Pons (tissue), 1 donor: ENCODE results near the gene LY6G5C.

Source experiments
- DNase-seq: peaks from one replicate; pipeline ENCODE4 v3.0.0-alpha.2; 2016; ENCODE audit warnings: low spot score

The LY6G5C gene

DNA sequence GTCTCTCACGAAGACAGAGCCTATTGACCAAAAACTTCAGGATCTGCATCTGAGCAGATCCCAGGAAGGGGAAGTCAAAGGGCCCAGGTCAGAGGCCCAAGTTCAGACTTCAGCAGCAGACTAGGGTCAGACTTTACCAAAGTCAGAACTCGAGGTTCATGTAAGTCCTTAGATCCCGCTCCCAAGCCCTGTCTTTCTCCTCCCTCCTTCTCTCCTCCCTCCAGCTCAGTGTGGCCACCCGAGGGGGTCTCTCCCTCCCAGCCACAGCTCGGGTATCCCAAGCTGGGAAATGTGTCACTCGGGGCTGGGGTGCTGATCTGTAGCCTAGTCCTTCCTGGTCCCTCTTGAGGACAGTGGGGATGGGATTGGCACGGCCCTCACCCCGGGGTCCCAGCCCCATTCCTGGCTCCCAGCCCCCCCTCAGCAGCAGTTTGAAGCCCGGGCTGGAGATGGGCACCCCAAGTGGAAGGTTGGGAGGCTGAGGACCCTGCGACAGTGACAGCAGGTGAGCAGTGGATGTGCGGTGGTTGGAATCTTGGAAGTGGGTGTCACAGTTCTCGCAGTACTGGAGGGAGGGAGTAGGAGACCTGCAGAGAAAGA lies 18.6 kb downstream of the LY6G5C start:
- DNase-seq: no peak

DNA sequence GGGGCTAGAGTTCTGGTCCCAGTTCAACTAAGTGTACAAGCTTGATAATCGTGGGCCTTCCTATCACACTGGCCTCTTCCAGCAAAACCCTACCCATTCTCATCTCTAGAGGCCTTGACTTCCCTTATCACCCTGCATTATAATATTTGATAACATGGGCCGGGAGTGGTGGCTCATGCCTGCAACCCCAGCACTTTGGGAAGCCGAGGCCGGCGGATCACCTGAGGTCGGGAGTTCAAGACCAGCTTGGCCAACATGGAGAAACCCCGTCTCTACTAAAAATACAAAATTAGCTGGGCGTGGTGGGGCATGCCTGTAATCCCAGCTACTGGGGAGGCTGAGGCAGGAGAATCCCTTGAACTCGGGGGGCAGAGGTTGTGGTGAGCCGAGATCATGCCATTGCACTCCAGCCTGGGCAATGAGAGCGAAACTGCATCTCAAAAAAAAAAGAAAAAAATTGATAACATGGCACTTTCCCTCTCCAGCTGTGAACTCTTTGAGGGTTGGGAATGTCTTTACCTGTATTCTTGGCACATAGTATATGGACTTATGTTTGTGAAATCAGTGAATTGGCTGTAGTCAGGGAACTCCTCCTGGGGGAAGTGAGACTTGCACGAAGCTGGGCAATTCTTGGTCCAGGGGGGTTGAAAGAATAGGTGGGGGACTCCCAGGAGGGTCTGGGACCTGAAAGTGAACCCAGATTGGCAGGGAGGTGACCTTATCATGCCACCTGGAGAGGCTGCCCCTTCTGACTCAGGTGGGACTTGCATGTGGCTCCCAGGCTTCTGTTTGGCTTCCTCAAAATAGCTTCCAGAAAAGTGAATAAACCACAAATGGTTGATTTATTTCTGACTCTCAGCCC lies 19.4 kb downstream of the LY6G5C start:
- no peak for DNase-seq

DNA sequence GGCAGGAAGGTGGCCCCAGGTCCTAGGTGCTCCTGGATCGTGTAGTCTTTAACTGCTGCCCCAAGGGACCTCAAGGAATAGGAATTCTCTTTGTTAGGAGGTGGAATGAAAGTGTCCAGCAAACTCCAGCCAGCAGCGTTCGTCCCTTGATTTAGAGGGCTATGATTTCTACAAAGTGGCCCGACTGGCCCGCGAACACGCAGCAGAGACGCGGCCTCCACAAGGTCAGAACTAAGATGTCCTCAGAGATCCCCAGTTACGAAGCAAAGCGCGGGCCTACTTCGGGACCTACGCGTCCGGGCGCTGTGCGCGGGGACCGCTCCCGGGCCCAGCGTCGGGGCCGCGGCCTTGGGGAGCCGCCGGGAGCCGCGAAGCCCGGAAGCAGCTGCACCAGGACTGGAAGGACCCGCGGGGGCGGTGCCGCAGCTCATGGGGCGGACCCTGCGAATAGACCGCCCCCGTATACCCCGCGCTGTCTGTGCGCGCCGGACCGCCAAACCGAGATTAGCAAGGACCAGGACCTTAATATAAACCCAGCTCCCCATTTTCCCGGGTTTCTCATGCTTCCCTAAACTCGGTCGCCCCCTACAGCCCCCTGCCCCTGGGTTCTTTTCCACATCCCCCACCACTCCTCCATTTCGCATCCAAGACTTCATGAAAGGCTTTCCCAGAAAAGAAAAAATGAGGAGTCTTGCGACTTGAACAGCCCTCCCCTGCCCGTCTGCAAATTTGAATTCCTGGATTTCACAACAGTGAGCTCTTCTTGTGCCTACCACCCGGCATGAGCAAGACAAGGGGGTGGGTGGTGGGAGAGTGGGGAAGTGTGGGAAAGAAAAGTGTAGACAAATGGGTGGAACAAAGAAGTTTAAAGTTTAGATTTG lies 20.2 kb downstream of the LY6G5C start, which contains the start of gene C6orf47:
TSS of gene C6orf47 (minus strand) at position 398 of the 881 bp plus-strand sequence. CDS start 831 bp downstream, outside the sequence.
- DNase-seq: peak; percentile 66

DNA sequence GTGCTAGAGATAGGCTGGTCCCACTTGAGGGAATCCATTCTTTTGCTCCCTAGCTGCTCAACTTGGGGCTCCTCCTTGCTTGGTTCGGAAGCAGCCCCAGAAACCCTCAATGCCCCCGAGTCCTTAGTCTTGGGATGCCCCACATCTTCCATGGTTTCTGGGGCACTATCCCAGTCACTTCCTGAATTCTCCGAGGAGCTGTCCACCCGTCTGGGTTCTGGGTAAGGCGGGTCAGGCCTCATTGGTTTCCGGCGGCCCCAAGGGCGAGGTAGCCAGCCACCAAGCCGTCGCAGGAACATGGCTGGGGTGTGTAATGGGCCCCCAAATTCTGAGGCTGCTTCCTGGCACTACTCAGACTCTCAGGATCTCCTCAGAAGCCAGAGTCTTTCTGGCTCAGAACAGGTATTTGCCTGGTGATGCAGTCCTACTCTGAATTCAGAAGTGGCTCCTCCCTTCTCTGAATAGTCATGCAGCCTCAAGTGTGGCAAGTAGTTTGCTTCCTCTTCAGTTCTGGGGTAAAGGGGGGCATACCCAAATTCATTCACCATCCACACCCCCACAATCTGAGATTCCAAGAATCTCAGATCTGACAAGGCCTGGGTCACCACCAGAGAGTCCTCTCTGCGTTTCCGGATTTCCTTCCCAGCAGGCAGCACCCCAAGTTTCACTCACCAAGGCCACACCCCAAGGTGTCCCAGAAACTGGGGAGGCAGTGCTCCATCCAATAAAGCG lies 21.1 kb downstream of the LY6G5C start:
- DNase-seq: peak; percentile 22

DNA sequence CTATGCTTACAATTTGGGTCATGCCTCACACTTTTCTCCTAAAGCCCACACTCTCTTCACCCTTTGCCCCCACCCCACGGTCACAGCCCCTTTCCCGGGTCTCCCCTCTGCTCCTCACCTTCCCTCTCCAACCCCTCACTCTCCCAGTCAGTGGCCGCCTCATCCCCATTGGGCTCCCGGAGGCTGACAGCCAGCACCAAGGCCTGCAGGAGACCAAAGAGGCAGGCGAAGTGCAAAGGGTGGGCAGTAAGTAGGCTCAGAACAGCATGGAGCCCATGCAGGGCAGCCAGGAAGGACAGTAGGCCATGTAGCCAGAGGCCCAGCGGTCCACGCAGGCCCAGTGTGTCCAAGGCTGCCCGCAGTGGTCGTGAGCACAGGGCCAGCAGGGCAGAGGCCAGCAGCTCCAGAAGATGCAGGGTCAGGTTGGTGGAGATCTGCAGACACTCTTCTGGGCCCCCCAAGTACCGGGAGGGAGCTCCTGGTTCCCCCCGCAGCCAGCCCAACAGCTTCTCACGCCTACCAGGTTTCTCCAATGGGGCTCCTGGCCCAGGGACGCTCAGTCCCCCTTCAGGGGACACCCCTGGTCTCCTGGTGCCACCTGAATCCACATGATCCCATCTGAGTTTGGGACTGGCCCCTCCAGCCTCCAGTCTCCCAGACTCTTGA lies 21.8 kb downstream of the LY6G5C start:
- no peak for DNase-seq

DNA sequence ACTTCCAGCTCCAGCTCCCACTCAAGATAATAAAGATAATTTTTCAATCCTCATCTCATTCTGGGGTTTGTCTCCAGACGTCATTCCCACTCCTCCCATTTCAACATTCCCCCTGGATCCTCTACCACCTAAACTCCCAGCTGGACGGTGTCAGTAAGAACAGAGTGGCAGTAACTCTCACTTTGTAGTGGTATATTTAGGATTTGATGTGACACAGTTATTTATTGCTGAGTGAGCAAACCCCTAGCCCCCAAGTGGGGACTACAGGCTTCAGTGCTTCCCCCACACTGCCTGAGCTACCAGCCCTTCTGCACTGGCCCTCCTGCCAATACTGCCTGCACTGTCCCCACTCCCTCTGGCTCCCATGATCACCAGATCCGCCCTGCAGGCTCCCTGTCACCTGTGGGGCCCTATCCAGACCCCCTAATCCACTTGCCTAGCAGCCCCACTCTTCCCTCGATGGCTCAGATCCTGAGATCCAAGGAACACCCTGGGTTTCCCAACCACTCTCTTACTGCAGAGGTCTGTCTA lies 22.6 kb downstream of the LY6G5C start:
- DNase-seq: no peak

GRCh38 chr6:31657406-31658157 lies 23.3 kb downstream of the LY6G5C start:
- DNase-seq: no peak

DNA sequence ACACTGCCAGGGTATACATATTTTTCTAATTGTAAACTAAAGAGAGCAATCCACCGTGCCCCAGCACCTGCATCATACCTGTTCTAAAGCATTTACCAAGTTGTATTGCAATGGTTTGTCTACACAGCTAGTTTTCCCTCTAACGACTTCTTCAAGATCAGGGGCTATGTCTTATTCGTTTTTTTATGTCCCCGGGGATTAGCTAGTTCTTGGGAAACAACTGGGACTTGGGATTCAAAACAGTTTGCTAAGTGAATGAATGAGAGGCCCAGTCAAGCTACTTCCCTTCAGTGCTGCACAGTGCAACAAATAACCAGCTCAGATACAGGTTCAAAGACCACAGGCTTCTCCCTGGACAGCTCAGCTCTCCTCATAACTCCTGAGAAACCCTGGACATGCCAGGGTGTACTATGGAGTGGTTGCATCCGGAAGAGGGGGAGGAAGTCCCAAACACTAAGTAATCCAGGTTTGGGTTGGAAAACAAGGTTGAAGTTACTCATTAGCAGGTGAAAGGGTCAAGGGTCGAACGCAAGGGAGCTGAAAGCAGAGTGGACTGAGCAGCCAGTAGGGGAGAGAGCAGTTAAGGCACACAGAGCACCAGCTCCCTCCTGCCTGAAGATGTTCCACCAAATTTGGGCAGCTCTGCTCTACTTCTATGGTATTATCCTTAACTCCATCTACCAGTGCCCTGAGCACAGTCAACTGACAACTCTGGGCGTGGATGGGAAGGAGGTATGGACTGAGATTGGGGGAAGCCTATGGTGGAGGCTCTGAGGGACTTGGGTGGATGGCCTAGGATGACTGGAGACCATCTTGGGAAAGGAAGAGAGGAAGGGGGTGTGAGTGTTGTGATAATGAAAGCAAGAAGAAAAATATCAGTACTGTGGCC lies 25.3 kb downstream of the LY6G5C start, which contains the start of gene APOM:
TSS of gene APOM (plus strand) at position 546 of the 889 bp plus-strand sequence. CDS start at position 619, 73 bp downstream.
- DNase-seq: no peak

GRCh38 chr6:31654574-31655348 lies 26.1 kb downstream of the LY6G5C start:
- DNase-seq: no peak

- DNase-seq: peak; percentile 95
Observed at GRCh38 chr6:31652925-31653724, 27.7 kb downstream of the LY6G5C start.

DNA sequence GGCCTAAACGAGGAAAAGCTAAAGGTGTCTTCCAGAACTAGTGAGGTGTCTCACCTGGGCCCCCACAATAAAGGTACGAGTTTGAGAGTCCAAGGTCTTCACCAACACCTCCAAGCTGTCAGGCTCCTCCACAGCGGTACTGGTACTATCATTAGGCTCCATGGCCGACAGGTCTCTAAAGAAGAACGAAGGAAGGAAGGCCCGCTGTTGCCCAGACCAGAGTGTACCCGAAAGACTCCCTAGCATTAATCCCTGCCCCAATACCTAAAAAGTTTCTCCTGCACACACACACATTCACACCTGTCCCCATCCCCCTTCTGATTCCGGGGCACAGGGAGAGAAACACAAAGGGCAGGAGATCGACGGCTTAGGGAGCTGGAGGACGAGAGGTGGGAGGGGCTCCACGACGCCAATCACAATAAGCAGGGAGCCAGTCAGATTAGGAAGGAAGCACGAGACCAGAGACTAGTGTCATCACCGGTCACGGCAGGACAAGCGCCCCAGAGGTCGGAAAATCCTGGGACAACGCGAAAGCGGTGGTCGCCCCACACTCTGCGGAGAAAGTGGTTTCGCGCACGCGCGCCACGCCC lies 29.2 kb downstream of the LY6G5C start:
- peak; percentile 66 for DNase-seq

DNA sequence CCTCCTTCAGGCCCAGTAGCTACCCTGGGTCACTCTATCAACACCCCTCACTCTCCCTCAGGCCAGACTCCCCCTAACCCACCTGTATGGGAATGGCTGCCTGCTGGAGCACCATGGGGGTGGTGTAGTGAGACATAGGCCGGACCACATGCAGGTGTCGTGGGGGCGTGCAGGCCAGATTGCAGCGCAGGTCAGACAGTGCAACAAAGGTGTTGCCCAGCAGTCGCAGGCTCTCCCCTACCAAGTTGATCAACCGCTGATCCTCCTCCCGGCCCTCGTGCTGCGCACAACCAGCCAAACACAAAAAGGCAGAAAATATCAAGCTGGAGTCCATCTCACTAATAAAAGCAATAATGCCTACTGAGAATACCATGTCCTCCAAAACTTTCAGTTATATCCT lies 35.5 kb downstream of the LY6G5C start:
- no peak for DNase-seq

DNA sequence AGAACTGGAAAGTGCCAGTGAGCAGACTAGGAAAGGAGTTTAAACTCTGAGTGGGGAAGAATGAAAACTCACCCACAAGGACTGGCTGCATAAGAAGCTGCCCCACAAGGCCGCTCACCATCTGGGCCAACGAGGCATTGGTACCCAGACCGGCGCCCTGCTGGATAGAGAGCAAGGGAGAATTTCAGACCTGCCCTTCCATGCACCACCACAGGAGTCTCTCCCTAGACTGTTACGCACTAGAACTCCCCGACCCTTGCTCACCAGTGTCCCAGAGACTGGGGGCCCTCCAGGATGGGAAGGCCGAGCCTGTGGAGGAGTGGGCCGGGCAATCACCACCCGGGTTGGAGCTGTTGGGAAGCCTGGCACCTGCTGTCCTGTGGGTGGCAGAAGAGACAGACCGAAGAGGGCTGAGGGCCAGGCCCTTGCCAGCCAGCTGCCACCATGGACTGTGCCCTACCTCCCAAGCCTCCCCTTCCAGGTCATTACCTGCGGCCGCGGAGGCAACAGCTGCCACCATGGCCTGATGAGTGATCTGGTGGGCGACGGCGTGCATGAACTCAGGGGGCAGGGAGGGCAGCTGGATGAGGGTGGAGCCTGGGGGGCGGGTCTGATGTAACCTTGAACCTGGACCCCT lies 36.9 kb downstream of the LY6G5C start:
- DNase-seq: no peak

GRCh38 chr6:31642798-31643570 lies 37.9 kb downstream of the LY6G5C start:
- no peak for DNase-seq

- DNase-seq: no peak
Observed at GRCh38 chr6:31641370-31641769, 39.5 kb downstream of the LY6G5C start.

DNA sequence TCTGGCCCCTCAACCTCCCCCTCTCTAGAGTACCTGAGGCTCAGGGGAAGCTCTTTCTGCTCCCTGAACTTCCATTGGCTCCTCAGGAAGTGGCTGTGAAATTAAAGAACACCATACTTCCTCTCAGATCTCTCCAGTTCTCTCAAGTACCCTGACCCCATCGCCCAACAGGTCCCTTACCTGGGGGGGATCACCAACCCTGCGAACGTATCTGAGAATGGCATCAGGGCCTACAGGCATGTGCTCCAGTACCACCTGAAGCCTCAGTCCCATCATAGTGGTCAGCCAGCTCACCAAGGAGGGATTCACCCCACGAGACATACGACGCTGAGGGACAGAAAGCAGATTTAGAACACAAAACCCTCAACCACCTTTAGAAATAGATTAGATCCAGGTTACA lies 40.3 kb downstream of the LY6G5C start:
- no peak for DNase-seq
